ENCODE data around the gene SHMT1.

SHMT1 gene

GRCh38 chr17:18328643-18329204 lies 34.6 kb downstream of the SHMT1 start:
- no peak overlapping the region for H3K4me3 ChIP-seq (IDR thresholded peaks at IDR 0.05; ENCODE audit: insufficient read depth, low read depth, low read length)
- H3K4me2 ChIP-seq: no peak overlapping the region
- H3K9ac ChIP-seq: no peak overlapping the region
- H2AFZ ChIP-seq (ENCODE audit: low read depth): no peak overlapping the region
- no peaks in the 10 kb centered on the region for H3K36me3 ChIP-seq (ENCODE audit: insufficient read depth)
- no peak overlapping the region; the same call in 1 of the 2 replicates for H3K27ac ChIP-seq
- TF ChIP-seq CTCF (conservative IDR thresholded peaks at IDR 0.05; ENCODE audit: low read depth, low read length): no peak
- no peaks in the 10 kb centered on the region for H3K27me3 ChIP-seq (ENCODE audit: insufficient read depth, low read depth)
- no peaks in the 10 kb centered on the region for H3K79me2 ChIP-seq (ENCODE audit: insufficient read depth, low read depth)
- peaks cover 100% of the 10 kb centered on the region for H3K4me1 ChIP-seq (ENCODE audit: low read depth, poor library complexity, severe bottlenecking)
- H4K20me1 ChIP-seq (ENCODE audit: insufficient read depth): no peaks in the 10 kb centered on the region

GRCh38 chr17:18327556-18327955 lies 35.8 kb downstream of the SHMT1 start:
- H3K27ac ChIP-seq: peak overlapping the region; percentile 88
- no peaks in the 10 kb centered on the region for H3K36me3 ChIP-seq (ENCODE audit: insufficient read depth)
- no peaks in the 10 kb centered on the region for H4K20me1 ChIP-seq (ENCODE audit: insufficient read depth)
- no peak overlapping the region for H2AFZ ChIP-seq (ENCODE audit: low read depth)
- H3K79me2 ChIP-seq (ENCODE audit: insufficient read depth, low read depth): no peaks in the 10 kb centered on the region
- no peaks in the 10 kb centered on the region for H3K27me3 ChIP-seq (ENCODE audit: insufficient read depth, low read depth)
- H3K4me3 ChIP-seq (IDR thresholded peaks at IDR 0.05; ENCODE audit: insufficient read depth, low read depth, low read length): no peak overlapping the region
- peaks cover 100% of the 10 kb centered on the region for H3K4me1 ChIP-seq (ENCODE audit: low read depth, poor library complexity, severe bottlenecking)
- no peak overlapping the region; the same call in 1 of the 2 replicates for H3K9ac ChIP-seq
- peak overlapping the region; percentile 43; the same call in 1 of the 2 replicates for H3K4me2 ChIP-seq
- TF ChIP-seq CTCF (conservative IDR thresholded peaks at IDR 0.05; ENCODE audit: low read depth, low read length): no peak

- Histone ChIP-seq H4K20me1 (ENCODE audit: insufficient read depth) (no peaks in the 10 kb centered on the region), H3K4me3 (IDR thresholded peaks at IDR 0.05; ENCODE audit: insufficient read depth, low read depth, low read length) (no peak overlapping the region), H3K27ac (peak overlapping the region; percentile 88), H3K36me3 (ENCODE audit: insufficient read depth) (no peaks in the 10 kb centered on the region), H3K27me3 (ENCODE audit: insufficient read depth, low read depth) (no peaks in the 10 kb centered on the region), H3K9ac (no peak overlapping the region; the same call in 1 of the 2 replicates), H3K4me2 (peak overlapping the region; percentile 43), H3K4me1 (ENCODE audit: low read depth, poor library complexity, severe bottlenecking) (peaks cover 100% of the 10 kb centered on the region), H2AFZ (ENCODE audit: low read depth) (no peak overlapping the region), H3K79me2 (ENCODE audit: insufficient read depth, low read depth) (no peaks in the 10 kb centered on the region)
- no peak for TF ChIP-seq CTCF (conservative IDR thresholded peaks at IDR 0.05; ENCODE audit: low read depth, low read length)
Observed at GRCh38 chr17:18327093-18327492, 36.3 kb downstream of the SHMT1 start.

- H3K9ac ChIP-seq: peak overlapping the region; percentile 36; the same call in 1 of the 2 replicates
- no peaks in the 10 kb centered on the region for H4K20me1 ChIP-seq (ENCODE audit: insufficient read depth)
- no peaks in the 10 kb centered on the region for H3K27me3 ChIP-seq (ENCODE audit: insufficient read depth, low read depth)
- H3K36me3 ChIP-seq (ENCODE audit: insufficient read depth): no peaks in the 10 kb centered on the region
- H3K79me2 ChIP-seq (ENCODE audit: insufficient read depth, low read depth): no peaks in the 10 kb centered on the region
- H3K4me2 ChIP-seq: peak overlapping the region; percentile 43
- peak overlapping the region; percentile 88 for H3K27ac ChIP-seq
- peaks cover 100% of the 10 kb centered on the region for H3K4me1 ChIP-seq (ENCODE audit: low read depth, poor library complexity, severe bottlenecking)
- no peak for TF ChIP-seq CTCF (conservative IDR thresholded peaks at IDR 0.05; ENCODE audit: low read depth, low read length)
- no peak overlapping the region for H3K4me3 ChIP-seq (IDR thresholded peaks at IDR 0.05; ENCODE audit: insufficient read depth, low read depth, low read length)
- no peak overlapping the region for H2AFZ ChIP-seq (ENCODE audit: low read depth)
Observed at GRCh38 chr17:18326572-18326971, 36.8 kb downstream of the SHMT1 start.
